IMR-90 (cell line): ENCODE measurements around the gene ARHGAP18. TPM values are rescaled to one million over a fixed set of nuclear protein-coding genes. Genes with fewer than 3 reads are reported as not detected.

ENCODE experiments used
- ATAC-seq: fragments of 200-7000 bp; cut with Tn5 transposase; 2 replicates; pipeline ENCODE4 v1.9.1; 2020; ENCODE audit warnings: low read depth, mild to moderate bottlenecking, moderate library complexity
- BruUV-seq: library from RNA; stranded (reverse); fragments of 400-500 nt; replicated peaks from 2 replicates; lab custom pipeline; 2021; lab: Mats Ljungman, UMichigan
- CTCF ChIA-PET: fragments of 300-600 bp; formaldehyde crosslinking; extraction: SDS; loops from one replicate; lab custom pipeline; 2021; ENCODE audit warnings: antibody characterized with exemption; lab: Yijun Ruan, JAX
- POLR2A ChIA-PET: fragments of 300-600 bp; sonication (Branson Sonifier 250); formaldehyde crosslinking; loops from one replicate; lab custom pipeline; 2022; ENCODE audit warnings: antibody characterized with exemption; ENCODE audit not compliant: unreplicated experiment; lab: Charles Lee
- DNase-seq: peaks from one replicate; pipeline ENCODE4 v3.0.0; 2013
- H2AFZ ChIP-seq: replicated peaks from 2 replicates; pipeline ENCODE3; 2013; ENCODE audit warnings: low read length, mild to moderate bottlenecking; ENCODE audit not compliant: poor library complexity
- H2AK5ac ChIP-seq: 2 replicates; pipeline ENCODE4 v1.6.1; 2013; ENCODE audit warnings: low read depth, low read length, inconsistent platforms
- H2AK9ac ChIP-seq: replicated peaks from 2 replicates; pipeline ENCODE3; 2013; ENCODE audit warnings: mild to moderate bottlenecking, low read depth, low read length, moderate library complexity; ENCODE audit not compliant: poor library complexity
- H2BK120ac ChIP-seq: 2 replicates; pipeline ENCODE4 v1.6.1; 2013; ENCODE audit warnings: low read depth, low read length, inconsistent platforms
- H2BK15ac ChIP-seq: 3 replicates; pipeline ENCODE4 v1.6.1; 2013; ENCODE audit warnings: low read depth, low read length, inconsistent platforms
- H2BK20ac ChIP-seq: 2 replicates; pipeline ENCODE4 v1.6.1; 2013; ENCODE audit warnings: low read depth, mild to moderate bottlenecking, inconsistent platforms, low read length, moderate library complexity
- H2BK5ac ChIP-seq: 2 replicates; pipeline ENCODE4 v1.6.1; 2013; ENCODE audit warnings: mild to moderate bottlenecking, low read depth, low read length, inconsistent platforms; ENCODE audit not compliant: poor library complexity, severe bottlenecking
- H3K14ac ChIP-seq: replicated peaks from 2 replicates; pipeline ENCODE4 v1.6.1; 2013; ENCODE audit warnings: low read depth, low read length, inconsistent platforms
- H3K18ac ChIP-seq: 2 replicates; pipeline ENCODE4 v1.6.1; 2013; ENCODE audit warnings: low read depth, low read length, control low read depth
- H3K23ac ChIP-seq: 2 replicates; pipeline ENCODE4 v1.6.1; 2013; ENCODE audit warnings: low read depth, low read length, inconsistent platforms
- H3K27ac ChIP-seq: 2 replicates; pipeline ENCODE4 v1.5.1; 2013; ENCODE audit warnings: mild to moderate bottlenecking, control low read depth, low read length; ENCODE audit not compliant: insufficient read depth
- H3K27me3 ChIP-seq: 2 replicates; pipeline ENCODE4 v1.6.1; 2013; ENCODE audit warnings: low read length; ENCODE audit not compliant: control insufficient read depth, insufficient read depth
- H3K36me3 ChIP-seq: 2 replicates; pipeline ENCODE4 v1.6.1; 2013; ENCODE audit warnings: low read length, mixed read lengths; ENCODE audit not compliant: control insufficient read depth, insufficient read depth
- H3K4ac ChIP-seq: 2 replicates; pipeline ENCODE4 v1.6.1; 2013; ENCODE audit warnings: low read depth, low read length, inconsistent platforms
- H3K4me1 ChIP-seq: 2 replicates; pipeline ENCODE4 v1.6.1; 2013; ENCODE audit warnings: low read length, mixed read lengths; ENCODE audit not compliant: control insufficient read depth, insufficient read depth
- H3K4me2 ChIP-seq: 2 replicates; pipeline ENCODE4 v1.6.1; 2013; ENCODE audit warnings: low read depth, mild to moderate bottlenecking, control low read depth, low read length, moderate library complexity
- H3K4me3 ChIP-seq: 2 replicates; pipeline ENCODE4 v1.5.1; 2013; ENCODE audit warnings: low read depth, mild to moderate bottlenecking, control low read depth, low read length, moderate library complexity; ENCODE audit not compliant: insufficient read depth
- H3K56ac ChIP-seq: 2 replicates; pipeline ENCODE4 v1.6.1; 2013; ENCODE audit warnings: low read length, inconsistent platforms; ENCODE audit not compliant: insufficient read depth; ENCODE audit errors: extremely low read depth
- H3K79me1 ChIP-seq, 2 experiments: 2 replicates each; pipeline ENCODE4 v1.6.1; 2013; ENCODE audit warnings: low read length in 2 of 2, inconsistent platforms in 1 of 2, low read depth in 1 of 2
- H3K9ac ChIP-seq: 2 replicates; pipeline ENCODE4 v1.6.1; 2013; ENCODE audit warnings: low read depth, low read length, control low read depth
- H3K9me1 ChIP-seq: 2 replicates; pipeline ENCODE4 v1.6.1; 2013; ENCODE audit warnings: low read length, inconsistent platforms; ENCODE audit not compliant: insufficient read depth
- H3K9me3 ChIP-seq: 2 replicates; pipeline ENCODE4 v1.6.1; 2013; ENCODE audit warnings: low read length; ENCODE audit not compliant: control insufficient read depth, insufficient read depth
- H4K20me1 ChIP-seq: 2 replicates; pipeline ENCODE4 v1.6.1; 2013; ENCODE audit warnings: low read length, inconsistent platforms; ENCODE audit not compliant: insufficient read depth
- H4K5ac ChIP-seq: 2 replicates; pipeline ENCODE4 v1.6.1; 2013; ENCODE audit warnings: mild to moderate bottlenecking, low read depth, low read length, control low read depth
- H4K8ac ChIP-seq, 2 experiments: 2 replicates each; pipeline ENCODE4 v1.6.1; 2013; ENCODE audit warnings: low read depth in 2 of 2, low read length in 2 of 2, control low read depth in 1 of 2, inconsistent platforms in 1 of 2
- H4K91ac ChIP-seq: 2 replicates; pipeline ENCODE4 v1.6.1; 2013; ENCODE audit warnings: low read depth, low read length, inconsistent platforms; ENCODE audit not compliant: insufficient read depth
- BHLHE40 ChIP-seq: fragments of 150-350 bp; IDR thresholded peaks from 2 replicates; pipeline ENCODE4 v1.6.1; 2016; ENCODE audit warnings: mild to moderate bottlenecking, low read depth, low read length
- CEBPB ChIP-seq: IDR thresholded peaks from 2 replicates; pipeline ENCODE4 v1.6.1; 2012; ENCODE audit warnings: low read depth, low read length, improper control_type of control experiment
- MAFK ChIP-seq: IDR thresholded peaks from 2 replicates; pipeline ENCODE4 v1.6.1; 2012; ENCODE audit warnings: low read depth, low read length, improper control_type of control experiment
- MAZ ChIP-seq: IDR thresholded peaks from 2 replicates; pipeline ENCODE4 v1.6.1; 2012; ENCODE audit warnings: low read depth, mild to moderate bottlenecking, low read length, improper control_type of control experiment, moderate library complexity, borderline replicate concordance
- NFE2L2 ChIP-seq: fragments of 150-350 bp; IDR thresholded peaks from 2 replicates; pipeline ENCODE4 v1.6.1; 2016; ENCODE audit warnings: low read depth, mild to moderate bottlenecking, low read length
- POLR2A ChIP-seq: IDR thresholded peaks from 2 replicates; pipeline ENCODE4 v1.6.1; 2012; ENCODE audit warnings: mild to moderate bottlenecking, low read depth, low read length
- RAD21 ChIP-seq: IDR thresholded peaks from 2 replicates; pipeline ENCODE4 v1.6.1; 2012; ENCODE audit warnings: low read length, improper control_type of control experiment
- RFX5 ChIP-seq: IDR thresholded peaks from 2 replicates; pipeline ENCODE4 v1.8.0; 2012; ENCODE audit warnings: low read depth, mild to moderate bottlenecking, low read length, moderate library complexity
- WGBS, 2 experiments: methylation state at CpG; one replicate each; pipeline versions ENCODE4 v1.1.5 to v1.1.7; 2013; ENCODE audit warnings: missing lambda C conversion rate in 2 of 2; ENCODE audit not compliant: insufficient read length in 1 of 2; ENCODE audit errors: extremely low coverage in 2 of 2; 5-methylcytosine and 5-hydroxymethylcytosine counted together
- dilution Hi-C: fragments of 300-500 bp; cut with HindIII; formaldehyde crosslinking; loops from one replicate; pipeline ENCODE4 v1.14.3; 2018; ENCODE audit warnings: low sequenced_read_pairs; ENCODE audit not compliant: unreplicated experiment
- in situ Hi-C: fragments of 300-500 bp; cut with MboI; formaldehyde crosslinking; loops from 3 replicates; pipeline ENCODE4 v1.14.3; 2019; ENCODE audit warnings: low sequenced_read_pairs, inconsistent platforms, mixed read lengths
- intact Hi-C: fragments of 100-400 bp; cut with micrococcal nuclease; formaldehyde crosslinking; loops from 2 replicates; pipeline ENCODE4 v1.10.0; 2022
- polyA plus RNA-seq, 3 experiments: library from polyadenylated mRNA; depleted of rRNA; stranded (reverse); fragments of >200 nt; gene quantifications; 2 replicates each; pipeline ENCODE4 v1.2.3, GENCODE V29; 2012; ENCODE audit warnings: low replicate concordance in 1 of 3
- total RNA-seq: library from RNA; depleted of rRNA; stranded (reverse); fragments of >200 nt; gene quantifications from 2 replicates; pipeline ENCODE4 v1.2.3, GENCODE V29; 2012
- TF ChIP-seq, protein P1 (sequence below): fragments of 150-350 bp; IDR thresholded peaks from 2 replicates; pipeline ENCODE4 v1.6.1; 2017; ENCODE audit warnings: mild to moderate bottlenecking, antibody characterized with exemption, low read length, low read depth
- TF ChIP-seq, protein P2 (sequence below): fragments of 150-350 bp; IDR thresholded peaks from 2 replicates; pipeline ENCODE4 v1.6.1; 2016; ENCODE audit warnings: low read depth, mild to moderate bottlenecking, low read length, moderate library complexity, borderline replicate concordance

The ARHGAP18 gene
- total and polyA plus RNA-seq, 2 of the 4 experiments (the other 2 are of a cell fraction) = 6.2 to 17.0 TPM

DNA sequence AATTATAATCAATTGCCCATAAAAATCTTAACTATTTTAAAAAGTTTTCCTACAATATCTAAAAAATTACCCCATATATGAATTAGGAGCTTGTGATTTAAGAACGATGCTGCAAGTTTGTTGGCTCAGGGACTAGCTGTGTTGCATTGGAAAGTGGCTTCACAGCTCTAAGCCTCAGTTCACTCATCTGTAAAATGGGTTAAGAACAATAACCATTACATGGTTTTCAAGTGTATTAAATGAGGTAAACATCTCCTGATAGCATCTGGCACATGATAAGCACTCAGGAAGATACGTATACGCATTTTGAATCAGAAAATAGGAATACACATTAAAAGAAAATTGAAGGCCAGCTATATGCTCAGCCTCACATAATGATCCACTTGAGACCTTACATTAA, 76.4 kb downstream of the ARHGAP18 start:
- Histone ChIP-seq H2BK120ac (no peak overlapping the region), H2AK9ac (no peak overlapping the region), H3K14ac (no peak overlapping the region), H2BK15ac (no peak overlapping the region; the same call in 2 of the 3 replicates), H3K27me3 (no peaks in the 10 kb centered on the region), H3K23ac (no peak overlapping the region), H3K9me1 (0 out of 2 replicates have a peak, but pooled peaks cover 4% of the 10 kb centered on the region), H4K5ac (no peak overlapping the region), H2BK20ac (no peak overlapping the region), H2AFZ (no peak overlapping the region), H3K9ac (no peak overlapping the region), H3K4ac (no peak overlapping the region), H3K27ac (no peak overlapping the region), H2AK5ac (no peak overlapping the region), H3K18ac (no peak overlapping the region), H3K56ac (no peak overlapping the region), H3K4me3 (no peak overlapping the region), H4K8ac (no peak overlapping the region), H4K20me1 (no peaks in the 10 kb centered on the region), H3K9me3 (no peaks in the 10 kb centered on the region), H3K4me1 (peaks cover 11% of the 10 kb centered on the region), H3K4me2 (no peak overlapping the region), H3K36me3 (0 out of 2 replicates have a peak, but pooled peaks cover 1% of the 10 kb centered on the region), H3K79me1 (peaks cover 0 to 24% of the 10 kb centered on the region in 2 experiments; a peak in 3 of 4 replicates), H4K91ac (no peak overlapping the region), H2BK5ac (no peak overlapping the region)
- DNase-seq = no peak
- no peak for ATAC-seq
- intact Hi-C loops (no loop called here), in situ Hi-C loops (no loop called here), dilution Hi-C loops (no loop called here)
- no peak for TF ChIP-seq RFX5
- TF ChIP-seq MAFK = no peak
- TF ChIP-seq MAZ = no peak
- TF ChIP-seq RAD21 = no peak
- TF ChIP-seq NFE2L2 = no peak
- no peak for TF ChIP-seq POLR2A
- TF ChIP-seq, protein P1, sequence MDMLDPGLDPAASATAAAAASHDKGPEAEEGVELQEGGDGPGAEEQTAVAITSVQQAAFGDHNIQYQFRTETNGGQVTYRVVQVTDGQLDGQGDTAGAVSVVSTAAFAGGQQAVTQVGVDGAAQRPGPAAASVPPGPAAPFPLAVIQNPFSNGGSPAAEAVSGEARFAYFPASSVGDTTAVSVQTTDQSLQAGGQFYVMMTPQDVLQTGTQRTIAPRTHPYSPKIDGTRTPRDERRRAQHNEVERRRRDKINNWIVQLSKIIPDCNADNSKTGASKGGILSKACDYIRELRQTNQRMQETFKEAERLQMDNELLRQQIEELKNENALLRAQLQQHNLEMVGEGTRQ = no peak
- TF ChIP-seq CEBPB = no peak
- TF ChIP-seq BHLHE40 = no peak
- TF ChIP-seq, protein P2, sequence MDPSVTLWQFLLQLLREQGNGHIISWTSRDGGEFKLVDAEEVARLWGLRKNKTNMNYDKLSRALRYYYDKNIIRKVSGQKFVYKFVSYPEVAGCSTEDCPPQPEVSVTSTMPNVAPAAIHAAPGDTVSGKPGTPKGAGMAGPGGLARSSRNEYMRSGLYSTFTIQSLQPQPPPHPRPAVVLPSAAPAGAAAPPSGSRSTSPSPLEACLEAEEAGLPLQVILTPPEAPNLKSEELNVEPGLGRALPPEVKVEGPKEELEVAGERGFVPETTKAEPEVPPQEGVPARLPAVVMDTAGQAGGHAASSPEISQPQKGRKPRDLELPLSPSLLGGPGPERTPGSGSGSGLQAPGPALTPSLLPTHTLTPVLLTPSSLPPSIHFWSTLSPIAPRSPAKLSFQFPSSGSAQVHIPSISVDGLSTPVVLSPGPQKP = no peak
- ChIA-PET CTCF (no interaction called here), POLR2A (no interaction called here)
- WGBS, 2 experiments = 100% methylated on average over 1 of the region's 3 CpGs; no CpG with 5 or more reads in 1 of the 2 experiments
- BruUV-seq = no TSS peak
